Activated T-cell treated with anti-CD3 and anti-CD28 coated beads for 48 hours (primary cell): ENCODE data around the gene HCRT.
"Not testable (repeated sequence)": the region's sequence is repeated elsewhere in the genome, so short reads cannot be mapped to it uniquely, and the experiment has no call there.

Experiments used
- DNase-seq: peaks from one replicate; pipeline ENCODE4 v3.0.0-alpha.2; 2020; ENCODE audit warnings: low read depth

HCRT gene

GRCh38 chr17:42197564-42198156, 12.4 kb upstream of the HCRT start:
- DNase-seq = no peak

GRCh38 chr17:42193969-42194899, 9.0 kb upstream of the HCRT start, which contains the start of gene GHDC:
Gene GHDC (minus strand): TSS chr17:42194494. CDS start chr17:42193581, 913 bp downstream.
- DNase-seq = peak; percentile 71

GRCh38 chr17:42193216-42193968, 8.1 kb upstream of the HCRT start:
- no peak for DNase-seq

- no peak for DNase-seq
These were observed 7.2 kb upstream of the HCRT start for GRCh38 chr17:42192189-42193126.

GRCh38 chr17:42191275-42191608, 6.0 kb upstream of the HCRT start:
- no peak for DNase-seq

- DNase-seq = no peak
These were observed 5.4 kb upstream of the HCRT start for GRCh38 chr17:42190491-42191274.

- DNase-seq = no peak
These were observed 4.4 kb upstream of the HCRT start for GRCh38 chr17:42189651-42189965.

GRCh38 chr17:42188749-42189650, 3.7 kb upstream of the HCRT start:
- DNase-seq = no peak

GRCh38 chr17:42187833-42188232, 2.6 kb upstream of the HCRT start:
- DNase-seq = no peak

- not testable (repeated sequence) for DNase-seq
These were observed 939 bp upstream of the HCRT start for GRCh38 chr17:42186191-42186590.

- DNase-seq = no peak
These were observed 324 bp upstream of the HCRT start for GRCh38 chr17:42185621-42185930.

- peak; percentile 88 for DNase-seq
These were observed 1.2 kb downstream of the HCRT start for GRCh38 chr17:42183741-42184711.

GRCh38 chr17:42182927-42183734, 2.1 kb downstream of the HCRT start:
- no peak for DNase-seq

GRCh38 chr17:42181851-42182207, 3.4 kb downstream of the HCRT start:
- DNase-seq = no peak

- peak; percentile 90 for DNase-seq
These were observed 4.1 kb downstream of the HCRT start, which contains the start of gene KCNH4 for GRCh38 chr17:42180922-42181850. Gene KCNH4 (minus strand): TSS chr17:42181142. CDS start chr17:42180945, 197 bp downstream.

- no peak for DNase-seq
These were observed 4.8 kb downstream of the HCRT start for GRCh38 chr17:42180411-42180921.
